ENCODE results near the gene PRPH. TPM values are rescaled to one million over a fixed set of nuclear protein-coding genes. Genes with fewer than 3 reads are reported as not detected.
A peak's percentile ranks its signal among the peaks of the same experiment; 100 is the strongest.
"Not testable (repeated sequence)": the region's sequence is repeated elsewhere in the genome, so short reads cannot be mapped to it uniquely, and the experiment has no call there.

Gene PRPH
- total and polyA plus RNA-seq, 4 donors, result 0.19 to 2.7 (median 0.67) TPM

GRCh38 chr12:49276304-49277290, 18.4 kb upstream of the PRPH start:
- ATAC-seq (ENCODE audit: insufficient read depth, low FRiP score) (no peak), DNase-seq (no peak)
- Histone ChIP-seq H3K9me3 (ENCODE audit: control insufficient read depth in 4 of 4, insufficient read depth in 3 of 4, low read length in 3 of 4) (no peaks in the 10 kb centered on the region), H3K27ac (ENCODE audit: low read depth in 1 of 2, low read length in 1 of 2) (no peak overlapping the region), H3K27me3 (ENCODE audit: control insufficient read depth in 3 of 3, insufficient read depth in 3 of 3, low read length in 2 of 3) (no peaks in the 10 kb centered on the region), H3K4me3 (no peak overlapping the region), H3K4me1 (ENCODE audit: control insufficient read depth in 5 of 5, insufficient read depth in 5 of 5, low read length in 5 of 5) (peaks cover 0 to 1% (median 0%) of the 10 kb centered on the region in 5 donors), H3K36me3 (ENCODE audit: control insufficient read depth in 4 of 4, insufficient read depth in 4 of 4, low read length in 4 of 4) (peaks cover 0 to 15% (median 10%) of the 10 kb centered on the region in 4 donors), H3K9ac (ENCODE audit: insufficient read depth in 1 of 2, low read length in 2 of 2) (no peak overlapping the region)
- WGBS, 2 donors, result 85 to 92% methylated on average over 13 of the region's 13 CpGs
- TF ChIP-seq CTCF (IDR thresholded peaks at IDR 0.05; ENCODE audit: control extremely low read depth, extremely low read depth), result no peak

- no peak for DNase-seq
- Histone ChIP-seq H3K36me3 (ENCODE audit: control insufficient read depth in 4 of 4, insufficient read depth in 4 of 4, low read length in 4 of 4) (peaks cover 0 to 14% (median 8%) of the 10 kb centered on the region in 4 donors), H3K9ac (ENCODE audit: insufficient read depth in 1 of 2, low read length in 2 of 2) (no peak overlapping the region), H3K27me3 (ENCODE audit: control insufficient read depth in 3 of 3, insufficient read depth in 3 of 3, low read length in 2 of 3) (no peaks in the 10 kb centered on the region), H3K27ac (ENCODE audit: low read depth in 1 of 2, low read length in 1 of 2) (no peak overlapping the region), H3K9me3 (ENCODE audit: control insufficient read depth in 4 of 4, insufficient read depth in 3 of 4, low read length in 3 of 4) (no peaks in the 10 kb centered on the region), H3K4me1 (ENCODE audit: control insufficient read depth in 5 of 5, insufficient read depth in 5 of 5, low read length in 5 of 5) (peaks cover 0 to 1% (median 0%) of the 10 kb centered on the region in 5 donors), H3K4me3 (no peak overlapping the region)
- WGBS, 2 donors, result 93 to 98% methylated on average over 7 of the region's 7 CpGs
- no peak for TF ChIP-seq CTCF (IDR thresholded peaks at IDR 0.05; ENCODE audit: control extremely low read depth, extremely low read depth)
- no peak for ATAC-seq (ENCODE audit: insufficient read depth, low FRiP score)
These were observed 17.5 kb upstream of the PRPH start for GRCh38 chr12:49277466-49277865.

GRCh38 chr12:49279706-49280159, 15.2 kb upstream of the PRPH start:
- ATAC-seq (ENCODE audit: insufficient read depth, low FRiP score), result peak; percentile 43
- DNase-seq, result no peak
- Histone ChIP-seq H3K27ac (ENCODE audit: low read depth in 1 of 2, low read length in 1 of 2) (peak overlapping the region in 1 of 2 donors; percentile 62), H3K4me1 (ENCODE audit: control insufficient read depth in 5 of 5, insufficient read depth in 5 of 5, low read length in 5 of 5) (peaks cover 0 to 1% (median 0%) of the 10 kb centered on the region in 5 donors), H3K36me3 (ENCODE audit: control insufficient read depth in 4 of 4, insufficient read depth in 4 of 4, low read length in 4 of 4) (no peaks in the 10 kb centered on the region), H3K9ac (ENCODE audit: insufficient read depth in 1 of 2, low read length in 2 of 2) (no peak overlapping the region), H3K9me3 (ENCODE audit: control insufficient read depth in 4 of 4, insufficient read depth in 3 of 4, low read length in 3 of 4) (no peaks in the 10 kb centered on the region), H3K27me3 (ENCODE audit: control insufficient read depth in 3 of 3, insufficient read depth in 3 of 3, low read length in 2 of 3) (peaks cover 0 to 8% (median 0%) of the 10 kb centered on the region in 3 donors), H3K4me3 (no peak overlapping the region)
- 30 to 43% methylated on average over 7 of the region's 7 CpGs for WGBS, 2 donors
- TF ChIP-seq CTCF (IDR thresholded peaks at IDR 0.05; ENCODE audit: control extremely low read depth, extremely low read depth), result no peak

GRCh38 chr12:49280545-49280944, 14.4 kb upstream of the PRPH start:
- H3K4me1 ChIP-seq (ENCODE audit: control insufficient read depth in 5 of 5, insufficient read depth in 5 of 5, low read length in 5 of 5); H3K36me3 ChIP-seq (ENCODE audit: control insufficient read depth in 4 of 4, insufficient read depth in 4 of 4, low read length in 4 of 4); H3K4me3 ChIP-seq; DNase-seq; H3K9ac ChIP-seq (ENCODE audit: insufficient read depth in 1 of 2, low read length in 2 of 2); H3K27ac ChIP-seq (ENCODE audit: low read depth in 1 of 2, low read length in 1 of 2); ATAC-seq (ENCODE audit: insufficient read depth, low FRiP score); H3K9me3 ChIP-seq (ENCODE audit: control insufficient read depth in 4 of 4, insufficient read depth in 3 of 4, low read length in 3 of 4); H3K27me3 ChIP-seq (ENCODE audit: control insufficient read depth in 3 of 3, insufficient read depth in 3 of 3, low read length in 2 of 3): not testable (repeated sequence)
- WGBS, 2 donors, result 69 to 85% methylated on average over 6 of the region's 6 CpGs
